GM21447 (cell line): ENCODE measurements around the gene RBM11.

Source experiments
- ATAC-seq: cut with Tn5 transposase; IDR thresholded peaks from one replicate; pipeline ENCODE4 v1.9.1; 2021; ENCODE audit not compliant: unreplicated experiment

RBM11 gene

GRCh38 chr21:14270631-14271030 is 54.7 kb downstream of the RBM11 start:
- ATAC-seq = no peak

- ATAC-seq = no peak
These were observed 55.1 kb downstream of the RBM11 start for GRCh38 chr21:14271053-14271452.

- no peak for ATAC-seq
These were observed 55.7 kb downstream of the RBM11 start for GRCh38 chr21:14271641-14272040.

GRCh38 chr21:14273736-14274538 is 58.0 kb downstream of the RBM11 start:
- ATAC-seq = no peak

DNA sequence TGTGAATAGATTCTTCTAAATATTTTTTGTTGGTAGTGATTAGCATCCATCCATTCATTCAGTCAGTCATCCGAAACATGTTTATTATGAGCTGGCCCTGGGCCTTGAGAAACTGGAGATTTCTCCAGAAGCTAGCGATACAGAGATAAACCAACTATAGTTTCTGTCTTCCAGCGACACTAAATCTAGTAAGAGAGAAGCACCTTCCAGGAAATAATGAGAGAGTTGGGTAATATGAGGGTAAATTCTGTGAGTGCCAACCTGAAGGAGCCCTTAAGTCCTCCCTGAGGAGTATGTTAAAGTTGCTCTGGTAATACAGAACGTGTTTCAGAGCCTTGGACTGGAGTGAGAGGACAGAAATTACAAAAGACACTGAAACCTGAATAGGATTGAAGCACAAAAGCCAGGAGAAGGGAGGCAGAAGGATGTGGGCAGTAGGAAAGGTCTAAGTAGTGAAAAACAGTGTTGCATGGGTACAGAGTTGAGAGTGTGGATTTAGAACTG is 59.8 kb downstream of the RBM11 start:
- ATAC-seq = no peak
